ENCODE measurements around the gene SARM1.

DNA sequence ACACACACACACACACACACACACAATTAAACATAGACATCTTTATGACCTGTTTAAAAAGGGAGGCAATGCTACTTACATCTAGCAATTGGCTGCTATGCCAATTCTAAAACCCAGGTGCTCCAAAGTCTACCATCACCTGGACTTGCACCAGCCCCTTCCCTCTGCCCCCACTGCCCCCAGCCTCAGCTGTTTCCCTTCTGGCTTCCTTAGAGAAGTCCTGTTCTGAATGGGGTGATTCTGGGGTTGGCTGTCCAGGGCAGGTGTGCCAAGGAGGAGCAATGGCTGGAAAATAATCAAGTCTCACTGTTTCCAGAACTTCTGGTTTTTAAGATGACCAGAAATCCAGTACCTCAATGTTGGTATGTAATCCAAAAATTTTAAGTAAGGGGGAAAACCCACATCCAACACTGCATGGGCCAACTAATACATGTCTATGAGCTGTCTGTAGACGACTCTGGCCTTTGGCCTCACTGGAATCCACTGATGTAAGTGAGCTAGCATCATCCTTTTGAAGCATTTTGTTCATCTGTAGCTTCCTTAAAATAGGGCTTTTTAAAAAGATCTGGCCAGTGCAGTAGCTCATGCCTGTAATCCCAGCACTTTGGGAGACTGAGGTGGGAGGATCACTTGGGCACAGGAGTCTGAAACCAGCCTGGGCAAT, 38.3 kb upstream of the SARM1 start:
- TF ChIP-seq POLR2AphosphoS5 (IDR thresholded peaks at IDR 0.05; ENCODE audit: low read depth, low read length) (no peak), CHD1 (IDR thresholded peaks at IDR 0.05; ENCODE audit: low read depth, low read length) (no peak), MAFK (IDR thresholded peaks at IDR 0.05; ENCODE audit: low read depth, low read length) (no peak), POLR2A (IDR thresholded peaks at IDR 0.05; ENCODE audit: control extremely low read depth in 1 of 2, low read depth in 2 of 2, low read length in 2 of 2) (no peak), CHD2 (IDR thresholded peaks at IDR 0.05; ENCODE audit: low read length) (no peak), HDAC2 (IDR thresholded peaks at IDR 0.05; ENCODE audit: borderline replicate concordance in 1 of 2, low read depth in 2 of 2, low read length in 2 of 2) (no peak), TAF7 (optimal IDR thresholded peaks at IDR 0.05; ENCODE audit: borderline replicate concordance, low read depth, low read length) (no peak), SAP30 (IDR thresholded peaks at IDR 0.05; ENCODE audit: insufficient read depth, insufficient replicate concordance, low read length) (no peak), SP1 (IDR thresholded peaks at IDR 0.05; ENCODE audit: low read depth, low read length) (no peak), EZH2 (IDR thresholded peaks at IDR 0.05; ENCODE audit: low read depth, low read length, severe bottlenecking) (no peak), RFX5 (IDR thresholded peaks at IDR 0.05; ENCODE audit: borderline replicate concordance, low read depth, low read length) (no peak), RAD21 (IDR thresholded peaks at IDR 0.05 in 1 of 2, conservative IDR thresholded peaks at IDR 0.05 in 1 of 2; ENCODE audit: low read depth in 2 of 2, low read length in 2 of 2) (no peak), JUN (IDR thresholded peaks at IDR 0.05; ENCODE audit: low read depth, low read length) (no peak)
- TF ChIP-seq, protein P1, sequence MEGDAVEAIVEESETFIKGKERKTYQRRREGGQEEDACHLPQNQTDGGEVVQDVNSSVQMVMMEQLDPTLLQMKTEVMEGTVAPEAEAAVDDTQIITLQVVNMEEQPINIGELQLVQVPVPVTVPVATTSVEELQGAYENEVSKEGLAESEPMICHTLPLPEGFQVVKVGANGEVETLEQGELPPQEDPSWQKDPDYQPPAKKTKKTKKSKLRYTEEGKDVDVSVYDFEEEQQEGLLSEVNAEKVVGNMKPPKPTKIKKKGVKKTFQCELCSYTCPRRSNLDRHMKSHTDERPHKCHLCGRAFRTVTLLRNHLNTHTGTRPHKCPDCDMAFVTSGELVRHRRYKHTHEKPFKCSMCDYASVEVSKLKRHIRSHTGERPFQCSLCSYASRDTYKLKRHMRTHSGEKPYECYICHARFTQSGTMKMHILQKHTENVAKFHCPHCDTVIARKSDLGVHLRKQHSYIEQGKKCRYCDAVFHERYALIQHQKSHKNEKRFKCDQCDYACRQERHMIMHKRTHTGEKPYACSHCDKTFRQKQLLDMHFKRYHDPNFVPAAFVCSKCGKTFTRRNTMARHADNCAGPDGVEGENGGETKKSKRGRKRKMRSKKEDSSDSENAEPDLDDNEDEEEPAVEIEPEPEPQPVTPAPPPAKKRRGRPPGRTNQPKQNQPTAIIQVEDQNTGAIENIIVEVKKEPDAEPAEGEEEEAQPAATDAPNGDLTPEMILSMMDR (IDR thresholded peaks at IDR 0.05; ENCODE audit: control extremely low read depth in 1 of 3, insufficient read depth in 1 of 3, low read depth in 1 of 3, low read length in 3 of 3) = no peak

Measured in H1 (cell line).